A673 (cell line): Measurements from ENCODE around the gene LAMA2. TPM values are rescaled to one million over a fixed set of nuclear protein-coding genes. Genes with fewer than 3 reads are reported as not detected.

Source experiments
- BruUV-seq: library from RNA; stranded (reverse); fragments of 400-500 nt; replicated peaks from 2 replicates; lab custom pipeline; 2021; lab: Mats Ljungman, UMichigan
- CTCF ChIA-PET: fragments of 300-600 bp; sonication (Branson Sonifier 250); formaldehyde crosslinking; loops from one replicate; lab custom pipeline; 2022; ENCODE audit warnings: antibody characterized with exemption; lab: Charles Lee
- POLR2A ChIA-PET: fragments of 300-600 bp; sonication (Branson Sonifier 250); formaldehyde crosslinking; loops from one replicate; lab custom pipeline; 2022; ENCODE audit warnings: antibody characterized with exemption; ENCODE audit not compliant: low non-redundant PET; lab: Charles Lee
- DNase-seq: peaks from one replicate; pipeline ENCODE4 v3.0.0-alpha.2; 2015; ENCODE audit warnings: low spot score
- H3K27ac ChIP-seq: fragments of 200-600 bp; sonication (generic); 2 replicates; pipeline ENCODE4 v1.5.1; 2016; ENCODE audit warnings: mixed run types, low read depth, mild to moderate bottlenecking, mixed read lengths, antibody characterized with exemption, low read length; ENCODE audit not compliant: poor library complexity, severe bottlenecking
- H3K27me3 ChIP-seq: fragments of 200-600 bp; sonication (generic); replicated peaks from 2 replicates; pipeline ENCODE4 v1.6.1; 2017; ENCODE audit warnings: mixed run types, low read depth, mild to moderate bottlenecking, mixed read lengths, antibody characterized with exemption, low read length; ENCODE audit not compliant: insufficient read depth, poor library complexity
- H3K36me3 ChIP-seq: fragments of 200-600 bp; sonication (generic); 2 replicates; pipeline ENCODE4 v1.6.1; 2016; ENCODE audit warnings: mixed run types, mild to moderate bottlenecking, mixed read lengths, antibody characterized with exemption, low read length; ENCODE audit not compliant: insufficient read depth, poor library complexity, severe bottlenecking
- H3K4me1 ChIP-seq: fragments of 200-600 bp; sonication (generic); 2 replicates; pipeline ENCODE4 v1.6.1; 2017; ENCODE audit warnings: mixed run types, mild to moderate bottlenecking, mixed read lengths, antibody characterized with exemption, low read length; ENCODE audit not compliant: insufficient read depth, poor library complexity, severe bottlenecking
- H3K4me3 ChIP-seq: fragments of 200-600 bp; sonication (generic); 2 replicates; pipeline ENCODE4 v1.5.1; 2016; ENCODE audit warnings: low read depth, mixed run types, mild to moderate bottlenecking, mixed read lengths, low read length; ENCODE audit not compliant: poor library complexity, severe bottlenecking
- H3K9me3 ChIP-seq: fragments of 200-600 bp; sonication (generic); 2 replicates; pipeline ENCODE4 v1.6.1; 2016; ENCODE audit warnings: mixed run types, low read depth, mild to moderate bottlenecking, mixed read lengths, antibody characterized with exemption, low read length; ENCODE audit not compliant: poor library complexity, severe bottlenecking
- CTCF ChIP-seq: fragments of 300-800, 200-600 bp; sonication (generic); conservative IDR thresholded peaks from 2 replicates; pipeline ENCODE4 v1.5.1; 2017; ENCODE audit warnings: low read depth, mild to moderate bottlenecking, antibody characterized with exemption, low read length, moderate library complexity, mixed read lengths
- EZH2 ChIP-seq: fragments of 200-600 bp; sonication (generic); IDR thresholded peaks from 2 replicates; pipeline ENCODE4 v1.6.1; 2017; ENCODE audit warnings: borderline replicate concordance, low read depth, mild to moderate bottlenecking, mixed read lengths, antibody characterized with exemption, low read length; ENCODE audit not compliant: poor library complexity, severe bottlenecking
- intact Hi-C: fragments of 100-400 bp; cut with micrococcal nuclease; formaldehyde crosslinking; loops from one replicate; pipeline ENCODE4 v1.10.0; 2022; ENCODE audit not compliant: unreplicated experiment
- total RNA-seq: library from RNA; stranded (reverse); gene quantifications from 2 replicates; pipeline ENCODE4 v1.2.3, GENCODE V29; 2021

The LAMA2 gene
- total RNA-seq, 1 experiment from 2014 or later: 2.2 TPM

- POLR2A ChIA-PET: no interaction called here
- Histone ChIP-seq H3K27ac (no peak overlapping the region), H3K27me3 (no peaks in the 10 kb centered on the region), H3K36me3 (no peaks in the 10 kb centered on the region), H3K9me3 (no peaks in the 10 kb centered on the region), H3K4me1 (no peaks in the 10 kb centered on the region), H3K4me3 (no peak overlapping the region)
- no peak for DNase-seq
- CTCF ChIA-PET: no interaction called here
- BruUV-seq: no TSS peak
- TF ChIP-seq EZH2: no peak
- no peak for TF ChIP-seq CTCF
- intact Hi-C loops: no loop called here
Observed at GRCh38 chr6:129342796-129343195, 459.9 kb downstream of the LAMA2 start.

GRCh38 chr6:129344379-129344778 lies 461.4 kb downstream of the LAMA2 start:
- DNase-seq: peak; percentile 9
- no peaks in the 10 kb centered on the region for H3K9me3 ChIP-seq
- no peaks in the 10 kb centered on the region for H3K27me3 ChIP-seq
- POLR2A ChIA-PET: no interaction called here
- H3K4me1 ChIP-seq: no peaks in the 10 kb centered on the region
- H3K4me3 ChIP-seq: no peak overlapping the region
- no peaks in the 10 kb centered on the region for H3K36me3 ChIP-seq
- H3K27ac ChIP-seq: no peak overlapping the region
- CTCF ChIA-PET: no interaction called here
- BruUV-seq: no TSS peak
- intact Hi-C loops: no loop called here
- no peak for TF ChIP-seq EZH2
- TF ChIP-seq CTCF: no peak

GRCh38 chr6:129345890-129346289 lies 463.0 kb downstream of the LAMA2 start:
- H3K27ac ChIP-seq: no peak overlapping the region
- no peaks in the 10 kb centered on the region for H3K4me1 ChIP-seq
- POLR2A ChIA-PET: no interaction called here
- no peaks in the 10 kb centered on the region for H3K36me3 ChIP-seq
- CTCF ChIA-PET: no interaction called here
- intact Hi-C loops: no loop called here
- DNase-seq: no peak
- H3K9me3 ChIP-seq: no peaks in the 10 kb centered on the region
- no peaks in the 10 kb centered on the region for H3K27me3 ChIP-seq
- no peak overlapping the region for H3K4me3 ChIP-seq
- no TSS peak for BruUV-seq
- TF ChIP-seq EZH2 (no peak), CTCF (no peak)
